ENCODE results near the gene THRB. TPM values are rescaled to one million over a fixed set of nuclear protein-coding genes. Genes with fewer than 3 reads are reported as not detected.

Gene THRB
- 10 to 100 TPM in 1 of 3 donors, 1 to 10 TPM in 2; 3.4 to 11.7 (median 8.1) TPM for polyA plus RNA-seq

DNA sequence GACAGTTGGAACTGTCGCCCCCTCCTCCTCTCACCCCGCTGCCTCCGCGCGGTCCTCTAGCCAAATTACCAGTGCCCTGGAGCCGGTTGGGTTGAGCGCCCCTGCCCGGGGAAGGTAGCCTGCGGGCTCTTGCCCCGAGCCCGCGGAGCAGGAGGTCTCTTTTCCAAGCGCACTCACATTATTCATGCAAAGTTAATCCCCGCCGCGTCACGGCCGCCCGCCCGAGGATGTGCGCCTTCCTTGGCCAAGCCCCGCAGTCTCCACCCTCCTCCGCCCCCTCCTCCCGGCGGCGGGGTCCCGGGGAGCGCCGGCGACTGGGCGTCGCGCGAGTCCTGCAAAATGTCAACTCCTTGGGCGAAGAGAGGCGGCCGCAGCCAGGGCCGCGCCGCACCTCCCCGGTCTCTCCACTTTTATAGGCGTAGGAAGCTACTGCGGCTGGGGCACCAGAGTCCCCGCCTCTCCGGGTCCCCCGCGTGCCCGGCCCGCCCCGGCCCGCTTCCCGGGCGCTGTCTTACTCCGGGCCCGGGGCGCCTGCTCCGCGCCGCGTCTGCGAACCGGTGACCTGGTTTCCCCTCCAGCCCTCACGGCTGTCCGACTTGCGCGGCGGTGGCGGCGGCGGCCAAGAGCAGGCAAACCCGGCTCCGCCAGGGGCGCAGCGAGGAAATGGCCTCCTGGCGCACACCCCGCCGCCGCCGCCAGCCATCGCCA lies at the start of gene THRB:
Gene THRB, minus strand, starts transcription at position 233 of the 708 bp plus-strand sequence.
- peak within 1 kb of the TSS; percentile 63 for H3K27ac ChIP-seq (ENCODE audit: low read depth, low read length)
- 0 to 1% (median 0%) methylated on average over 77 to 80 of the region's 80 CpGs for WGBS, 3 donors

- H3K27ac ChIP-seq (ENCODE audit: low read depth, low read length), result no peak overlapping the region
- 84 to 95% (median 88%) methylated on average over 1 of the region's 1 CpG for WGBS, 3 donors
Observed at GRCh38 chr3:24541935-24542334, 47.3 kb upstream of the THRB start.

DNA sequence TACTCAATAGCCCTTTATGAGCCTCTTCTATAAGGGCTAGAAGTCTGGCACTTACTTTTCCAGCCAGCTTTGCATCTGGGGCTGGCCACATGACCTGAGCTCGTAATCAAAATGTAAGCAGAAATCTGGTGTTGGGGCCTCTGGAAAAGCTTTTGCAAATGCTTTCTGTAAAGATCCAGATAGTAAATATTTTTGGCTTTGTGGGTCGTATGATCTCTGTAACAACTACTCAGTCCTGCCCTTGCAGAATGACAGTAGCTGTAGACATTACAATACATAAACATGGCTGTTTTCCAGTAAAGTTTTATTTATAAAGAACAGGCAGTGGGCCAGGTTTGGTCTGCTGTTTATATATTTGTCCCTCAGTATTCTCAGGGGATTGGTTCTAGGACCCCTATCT lies 46.2 kb upstream of the THRB start:
- no peak overlapping the region for H3K27ac ChIP-seq (ENCODE audit: low read depth, low read length)
- WGBS, 3 donors, result 41 to 84% (median 77%) methylated on average over 2 of the region's 2 CpGs

- 80 to 85% (median 83%) methylated on average over 2 of the region's 2 CpGs for WGBS, 3 donors
Observed at GRCh38 chr3:24539699-24540098, 45.0 kb upstream of the THRB start.

DNA sequence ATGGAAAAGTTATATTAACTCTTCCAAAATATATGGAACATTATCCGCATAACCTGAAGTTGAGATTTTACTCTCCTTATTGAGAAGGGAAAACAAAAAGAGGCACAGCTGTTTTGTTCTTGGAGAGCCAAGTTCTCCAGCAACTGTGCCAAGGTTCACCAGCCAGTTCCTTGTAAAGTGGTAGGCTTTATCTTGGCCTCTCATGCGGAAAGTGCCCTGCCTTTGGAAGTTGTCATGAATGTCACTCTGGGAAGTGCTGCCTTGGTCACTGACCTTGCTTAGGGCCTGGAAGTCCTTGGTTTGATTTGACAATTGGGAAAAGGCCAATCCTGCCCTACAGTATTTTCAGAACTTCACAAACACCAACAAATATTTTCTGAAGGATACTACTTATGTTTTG lies 44.2 kb upstream of the THRB start:
- H3K27ac ChIP-seq (ENCODE audit: low read depth, low read length), result no peak overlapping the region
- whole genome bisulfite sequencing, 3 donors, result 45 to 92% (median 81%) methylated on average over 2 of the region's 2 CpGs

More at GRCh38 chr3:24539699-24540098, 45.0 kb upstream of the THRB start:
- H3K27ac ChIP-seq (ENCODE audit: low read depth, low read length), result no peak overlapping the region

GRCh38 chr3:24533561-24534193 lies 39.0 kb upstream of the THRB start:
- H3K27ac ChIP-seq (ENCODE audit: low read depth, low read length), result no peak overlapping the region
- WGBS, 3 donors, result 86 to 87% (median 87%) methylated on average over 10 of the region's 10 CpGs

- no peak overlapping the region for H3K27ac ChIP-seq (ENCODE audit: low read depth, low read length)
- WGBS, 3 donors, result 75 to 78% (median 77%) methylated on average over 4 of the region's 4 CpGs
Observed at GRCh38 chr3:24530471-24530870, 35.8 kb upstream of the THRB start.

DNA sequence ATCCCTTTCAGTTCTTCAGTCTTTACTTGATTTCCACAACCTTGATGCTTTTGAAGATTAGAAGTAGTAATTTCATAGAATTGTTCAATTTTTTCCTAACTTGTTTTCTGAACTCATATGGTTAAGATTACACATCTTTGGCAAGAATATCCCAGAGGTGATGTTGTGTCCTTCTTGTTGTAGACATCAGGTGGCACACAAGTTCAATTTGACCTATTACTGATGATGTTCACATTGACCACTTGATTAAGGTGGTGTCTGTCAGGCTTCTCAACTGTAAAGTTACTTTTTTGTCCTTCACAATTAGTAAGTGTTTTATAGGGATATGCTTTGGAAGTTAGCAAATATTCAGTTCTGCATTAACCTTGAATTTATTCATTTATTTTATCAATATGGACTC lies 34.6 kb upstream of the THRB start:
- H3K27ac ChIP-seq (ENCODE audit: low read depth, low read length), result no peak overlapping the region

- no peak overlapping the region for H3K27ac ChIP-seq (ENCODE audit: low read depth, low read length)
- WGBS, 3 donors, result 50 to 81% (median 80%) methylated on average over 2 of the region's 2 CpGs
Observed at GRCh38 chr3:24526640-24527212, 32.1 kb upstream of the THRB start.

- 92 to 100% (median 94%) methylated on average over 1 of the region's 1 CpG for WGBS, 3 donors
Observed at GRCh38 chr3:24525557-24525956, 30.9 kb upstream of the THRB start.

GRCh38 chr3:24525022-24525421 lies 30.4 kb upstream of the THRB start:
- no peak overlapping the region for H3K27ac ChIP-seq (ENCODE audit: low read depth, low read length)
- 95 to 98% (median 96%) methylated on average over 1 of the region's 1 CpG for WGBS, 3 donors

More at GRCh38 chr3:24525557-24525956, 30.9 kb upstream of the THRB start:
- H3K27ac ChIP-seq (ENCODE audit: low read depth, low read length), result no peak overlapping the region

DNA sequence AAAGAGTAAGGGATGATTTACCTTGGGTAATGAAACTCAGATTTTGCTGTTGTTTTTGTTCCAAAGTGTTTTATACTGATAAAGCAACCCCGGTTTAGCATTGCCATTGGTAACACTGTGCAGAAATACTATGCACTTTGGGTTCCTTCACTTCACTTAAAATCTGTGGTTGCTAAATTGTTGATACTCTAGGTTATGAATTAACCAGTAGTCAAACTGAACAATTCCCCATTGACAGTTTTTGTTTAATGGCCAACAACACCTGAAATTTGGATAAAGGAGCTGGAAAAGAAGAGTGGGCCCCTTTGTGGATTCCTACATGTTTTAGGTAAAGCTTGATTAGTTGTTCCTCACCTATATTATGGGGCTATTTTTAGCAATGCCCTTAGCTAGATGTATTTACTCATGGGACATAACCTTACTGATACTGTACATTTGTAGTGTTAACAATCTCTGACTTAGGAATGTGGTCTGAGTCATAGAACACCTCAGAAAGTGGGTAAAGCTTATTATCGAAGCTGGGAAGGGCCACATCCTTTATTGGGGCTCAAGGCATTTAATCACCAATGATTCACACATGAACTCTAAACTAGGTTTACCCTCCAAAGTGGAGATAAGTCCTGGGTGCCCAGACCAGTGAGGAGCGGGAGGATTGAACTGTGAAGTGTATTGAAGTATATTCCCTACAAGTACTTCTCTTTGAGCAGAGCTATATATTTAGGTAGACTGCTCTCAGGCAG lies 29.5 kb upstream of the THRB start:
- WGBS, 3 donors, result 50 to 92% (median 88%) methylated on average over 3 of the region's 3 CpGs

DNA sequence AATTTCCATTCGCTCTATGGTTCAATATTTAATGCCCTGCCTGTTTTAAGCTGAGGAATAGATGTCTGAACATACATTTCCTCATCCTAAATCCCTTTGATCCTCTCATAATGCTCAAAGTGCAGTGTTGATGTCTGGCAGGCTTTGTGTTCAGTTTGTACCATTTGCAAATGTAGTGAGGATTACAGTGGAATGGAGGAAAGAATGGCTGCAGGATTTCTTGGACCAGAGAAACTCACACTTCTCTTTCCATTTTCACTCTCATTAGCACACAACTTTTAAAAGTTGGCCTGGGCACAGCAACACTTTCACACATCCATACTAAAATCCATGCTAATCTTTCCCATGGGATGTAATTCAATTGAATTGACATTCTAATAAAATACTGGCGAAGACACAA lies 28.6 kb upstream of the THRB start:
- 87 to 95% (median 94%) methylated on average over 2 of the region's 2 CpGs for WGBS, 3 donors
- no peak overlapping the region for H3K27ac ChIP-seq (ENCODE audit: low read depth, low read length)

More for the DNA sequence above, 29.5 kb upstream of the THRB start:
- H3K27ac ChIP-seq (ENCODE audit: low read depth, low read length), result no peak overlapping the region

- WGBS, 3 donors, result 18 to 34% (median 18%) methylated on average over 16 of the region's 16 CpGs
- no peak overlapping the region for H3K27ac ChIP-seq (ENCODE audit: low read depth, low read length)
Observed at GRCh38 chr3:24522146-24522579, 27.5 kb upstream of the THRB start.

- 1% methylated on average over 72 to 79 of the region's 79 CpGs for WGBS, 3 donors
- H3K27ac ChIP-seq (ENCODE audit: low read depth, low read length), result no peak overlapping the region
Observed at GRCh38 chr3:24521420-24522145, 26.9 kb upstream of the THRB start.

DNA sequence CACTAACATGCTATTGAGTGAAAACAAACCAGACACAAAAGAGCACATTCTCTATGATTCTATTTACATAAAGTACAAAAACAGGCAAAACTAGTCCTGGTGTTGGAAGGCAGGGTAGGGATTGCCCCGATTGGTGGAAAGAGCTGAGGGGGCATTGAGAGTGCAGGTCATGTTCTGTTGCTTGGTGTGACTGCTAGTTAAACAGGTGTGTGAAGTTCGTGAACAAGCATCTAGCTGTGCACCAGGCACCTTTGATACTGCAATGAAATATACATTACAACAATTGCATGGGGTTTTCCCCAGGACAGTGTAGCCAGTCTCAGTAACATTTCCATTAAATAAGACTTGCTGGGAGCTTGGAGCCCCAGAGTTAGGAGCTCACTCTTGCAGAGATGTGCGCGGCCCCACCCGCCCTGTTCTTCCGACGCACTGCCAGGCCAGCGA lies 26.3 kb upstream of the THRB start:
- no peak overlapping the region for H3K27ac ChIP-seq (ENCODE audit: low read depth, low read length)
- WGBS, 3 donors, result 5 to 12% (median 12%) methylated on average over 8 of the region's 8 CpGs

DNA sequence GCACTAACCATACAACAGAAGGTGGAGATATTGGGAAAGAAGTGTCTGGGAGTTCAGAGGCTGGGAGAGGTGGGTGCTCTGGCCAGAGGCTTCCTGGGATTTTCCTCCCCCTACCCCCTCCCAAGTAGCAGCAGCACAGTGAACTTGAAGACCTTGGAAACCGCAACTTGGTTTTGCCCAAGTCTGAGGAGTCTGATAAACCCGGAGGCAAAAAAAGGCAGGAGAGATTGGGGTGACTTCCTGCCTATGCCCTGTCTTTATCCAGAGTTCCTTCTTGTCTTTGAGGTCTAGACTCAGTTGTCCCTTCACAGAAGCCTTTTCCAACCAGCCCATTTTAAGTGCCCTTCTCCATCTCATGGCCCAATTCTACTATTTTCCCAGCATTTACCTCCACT lies 25.4 kb upstream of the THRB start:
- 85 to 94% (median 88%) methylated on average over 2 of the region's 2 CpGs for WGBS, 3 donors
- H3K27ac ChIP-seq (ENCODE audit: low read depth, low read length), result no peak overlapping the region

DNA sequence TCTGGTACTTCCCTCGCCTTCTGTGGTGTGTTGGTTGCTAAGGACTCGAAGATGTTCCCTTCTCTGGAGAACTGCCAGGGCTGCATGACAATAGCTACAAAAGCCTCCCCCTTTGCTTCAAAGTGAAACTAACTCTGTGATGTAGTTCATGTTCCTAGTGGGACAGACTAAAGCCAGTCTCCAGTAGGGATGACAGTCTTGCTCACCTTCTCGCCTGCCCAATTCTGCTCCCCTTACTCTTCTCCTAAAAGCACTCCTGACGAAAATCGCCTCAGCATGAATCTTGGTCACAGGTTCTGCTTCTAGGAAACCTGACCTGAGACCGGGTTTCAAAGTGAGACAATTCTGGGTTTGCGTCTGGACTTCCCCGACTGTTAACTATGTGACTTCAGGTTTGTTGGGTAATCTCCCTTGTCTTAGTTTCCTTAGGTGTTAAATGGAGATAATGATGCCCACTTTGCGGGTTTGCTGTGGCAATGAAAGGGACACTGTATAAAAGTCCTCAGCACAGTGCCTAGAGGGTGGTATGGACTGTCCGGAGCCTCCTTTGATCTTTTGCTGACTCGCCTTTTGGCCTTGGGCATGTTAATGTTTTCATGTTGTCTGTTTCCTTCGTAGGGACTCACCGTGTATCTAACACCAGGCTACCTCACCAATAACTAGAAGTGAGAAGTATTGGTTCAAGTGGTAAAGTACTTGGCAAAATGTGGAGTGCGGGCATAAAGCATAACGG lies 24.9 kb upstream of the THRB start:
- WGBS, 3 donors, result 81 to 85% (median 81%) methylated on average over 15 of the region's 15 CpGs

More for the DNA sequence above, 24.9 kb upstream of the THRB start:
- H3K27ac ChIP-seq (ENCODE audit: low read depth, low read length), result no peak overlapping the region

Data from adipose tissue (tissue), 3 donors.